Measurements from ENCODE around the gene FAM131C. TPM values are rescaled to one million over a fixed set of nuclear protein-coding genes. Genes with fewer than 3 reads are reported as not detected.

The FAM131C gene
- total RNA-seq, 1 donor from 2014 or later, result 0.72 TPM

DNA sequence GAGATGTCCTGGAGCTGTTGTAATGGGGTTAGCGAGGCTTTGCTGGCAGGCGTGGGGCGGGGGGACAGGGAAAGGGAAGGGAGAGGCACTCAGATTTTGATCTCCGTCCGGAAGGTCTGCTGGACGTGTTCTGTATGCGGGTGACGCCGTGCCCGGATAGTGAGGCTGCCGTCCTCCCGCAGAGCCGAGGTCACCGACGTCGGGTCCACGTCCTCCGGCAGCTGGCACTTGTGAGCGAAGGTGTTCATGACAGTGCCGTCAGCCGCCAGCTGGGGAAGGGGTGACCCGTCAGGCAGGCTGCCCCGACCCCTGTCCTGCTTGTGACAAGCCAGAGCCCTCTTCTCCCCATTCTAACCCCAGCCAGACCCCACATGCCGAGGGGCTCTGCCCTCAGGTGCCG is 58.0 kb downstream of the FAM131C start:
- DNase-seq, result no peak

DNA sequence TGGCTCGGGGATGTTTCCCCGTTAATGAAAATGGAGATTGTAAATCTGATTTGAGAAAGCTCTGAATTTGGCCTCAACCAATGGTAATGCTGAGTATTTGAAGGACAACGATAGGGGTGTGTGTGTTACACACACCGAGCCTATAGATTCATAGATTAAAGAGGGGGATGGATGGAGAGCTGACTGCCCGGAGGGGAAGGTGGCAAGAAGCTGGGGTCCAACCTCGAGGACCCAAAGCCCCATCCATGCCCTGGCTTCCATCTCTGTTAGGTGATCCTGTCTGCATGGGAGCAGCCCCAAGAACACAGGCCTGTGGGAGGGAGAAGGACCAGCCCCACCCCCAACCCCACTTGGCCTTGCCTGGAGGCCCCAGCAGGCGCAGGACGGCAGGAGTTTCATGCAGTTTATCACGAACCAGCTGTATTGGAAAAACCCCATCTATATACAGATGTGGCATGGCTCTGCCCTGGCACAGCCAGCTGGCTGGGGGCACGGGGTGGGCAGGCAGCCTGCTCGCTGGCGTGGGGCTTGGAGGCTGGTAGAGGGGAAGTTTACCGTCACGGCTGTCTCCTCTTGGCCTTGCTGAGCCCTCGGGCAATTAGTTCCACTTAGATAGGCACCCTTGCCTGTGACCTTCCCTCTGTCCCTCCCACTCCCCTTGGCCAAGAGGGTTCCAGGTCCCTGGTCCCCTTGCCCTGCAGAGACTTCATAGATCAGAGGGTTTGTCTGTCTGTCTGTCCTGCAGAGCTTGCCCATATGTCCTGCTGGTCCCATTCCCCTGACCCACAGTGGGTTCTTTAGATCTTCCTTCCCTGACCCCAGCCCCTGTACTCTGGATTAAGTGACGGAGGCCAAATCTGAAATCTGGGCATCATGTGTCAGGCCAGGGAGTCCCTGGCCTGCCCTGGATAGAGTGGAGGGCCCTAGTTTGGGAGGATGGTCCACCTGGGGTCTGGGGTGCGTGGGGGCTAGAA is 58.7 kb downstream of the FAM131C start:
- peak; percentile 87 for DNase-seq

DNA sequence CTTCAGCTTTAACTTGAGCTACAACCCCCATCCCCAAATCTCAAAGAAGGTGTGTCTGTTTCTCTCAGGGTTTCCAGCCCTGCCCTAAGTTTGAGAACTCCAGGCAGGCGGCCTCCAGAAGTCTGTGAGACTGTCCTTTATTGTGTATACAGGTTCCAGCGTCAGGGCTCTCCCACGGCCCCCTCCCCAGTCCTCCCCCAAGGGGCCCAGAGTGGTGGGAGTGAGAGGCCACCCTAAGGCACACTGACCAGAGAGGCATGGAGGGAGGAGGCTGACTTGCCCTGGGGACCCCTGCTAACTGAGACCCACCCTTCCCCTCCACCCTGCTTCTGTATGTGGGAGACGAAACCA is 59.6 kb downstream of the FAM131C start:
- no peak for DNase-seq

- peak; percentile 85 for DNase-seq
These were observed 60.1 kb downstream of the FAM131C start for GRCh38 chr1:16013220-16013907.

- peak; percentile 84 for DNase-seq
These were observed 60.7 kb downstream of the FAM131C start for GRCh38 chr1:16012590-16013219.

GRCh38 chr1:16011936-16012589 is 61.4 kb downstream of the FAM131C start:
- DNase-seq, result no peak

DNA sequence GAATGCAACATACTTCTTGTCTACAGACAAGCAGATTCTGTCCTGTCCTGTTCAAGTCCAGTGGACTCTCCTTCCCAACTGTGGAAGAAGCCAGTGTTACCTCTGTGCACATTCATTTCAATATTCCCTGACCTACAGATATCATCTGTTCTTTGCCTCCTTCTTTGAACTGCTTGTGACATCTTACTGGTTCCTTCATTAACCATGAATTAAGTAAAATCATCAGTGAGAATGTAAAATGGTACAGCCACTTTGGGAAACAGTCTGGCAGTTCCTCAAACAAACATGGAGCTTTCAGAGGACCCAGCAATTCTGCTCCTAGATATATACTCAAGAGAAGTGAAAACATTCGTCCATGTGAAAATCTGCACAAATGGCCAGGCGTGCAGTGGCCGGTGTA is 62.6 kb downstream of the FAM131C start:
- DNase-seq, result no peak

DNA sequence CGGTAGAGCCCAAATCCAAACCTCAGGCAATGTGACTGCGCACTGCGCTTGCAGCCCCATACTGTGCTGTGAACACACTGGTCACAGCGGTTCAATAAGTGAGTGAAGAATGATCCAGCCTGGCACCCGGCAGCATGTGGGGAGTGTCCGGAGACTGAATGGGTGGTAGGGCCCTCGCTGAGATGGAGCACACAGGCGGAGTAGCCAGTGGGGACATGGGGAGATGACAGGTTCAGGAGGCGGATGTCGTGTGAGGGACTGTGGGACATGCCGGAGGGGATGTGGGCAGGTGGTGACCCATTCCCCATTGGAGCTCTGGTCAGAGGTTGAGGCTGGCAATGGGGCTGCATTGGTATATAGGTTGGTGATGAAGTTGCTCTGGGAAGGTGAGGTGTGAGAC is 63.8 kb downstream of the FAM131C start:
- DNase-seq, result no peak

GRCh38 chr1:16009030-16009460 is 64.4 kb downstream of the FAM131C start:
- DNase-seq, result peak; percentile 92

Other genes with a start within 250 kb of the FAM131C start
- 64.5 TPM for gene SPEN, start 225.9 kb downstream of the FAM131C start, total RNA-seq
- 22.7 TPM for gene ZBTB17, start 97.5 kb downstream of the FAM131C start, total RNA-seq
- not detected for gene SRARP, start 69.4 kb downstream of the FAM131C start, total RNA-seq
- gene HSPB7, start 55.6 kb downstream of the FAM131C start, total RNA-seq, result 93.7 TPM
- 0.41 TPM for gene CLCNKA, start 51.6 kb downstream of the FAM131C start, total RNA-seq
- gene CLCNKB, start 29.9 kb downstream of the FAM131C start, total RNA-seq, result 0.41 TPM
- gene EPHA2, start 82.4 kb upstream of the FAM131C start, total RNA-seq, result 62.2 TPM
- 27.6 TPM for gene ARHGEF19, start 139.0 kb upstream of the FAM131C start, total RNA-seq
- 3.0 TPM for gene CPLANE2, start 163.5 kb upstream of the FAM131C start, total RNA-seq

Data from tongue (tissue), 2 donors.